Activated T-cell treated with anti-CD3 and anti-CD28 coated beads, Interleukin-2, amount 50 U/mL, for 4 hours (primary cell): Measurements from ENCODE around the gene SGCB. TPM values are rescaled to one million over a fixed set of nuclear protein-coding genes. Genes with fewer than 3 reads are reported as not detected.

Experiments
- ATAC-seq, 2 donors: fragments of 200-7000 bp; cut with Tn5 transposase; one replicate each; pipeline ENCODE4 v1.10.0; 2021
- DNase-seq: peaks from one replicate; pipeline ENCODE4 v3.0.0-alpha.2; 2020
- H3K27me3 Mint-ChIP-seq: one replicate; pipeline ENCODE4 v1.8.0; 2021; ENCODE audit warnings: low read depth, mixed read lengths
- H3K36me3 Mint-ChIP-seq: one replicate; pipeline ENCODE4 v1.8.0; 2022; ENCODE audit warnings: mixed read lengths; ENCODE audit not compliant: insufficient read depth
- H3K4me1 Mint-ChIP-seq: one replicate; pipeline ENCODE4 v1.8.0; 2021; ENCODE audit warnings: low read depth, mixed read lengths
- H3K4me3 Mint-ChIP-seq: one replicate; pipeline ENCODE4 v1.8.0; 2021; ENCODE audit warnings: mild to moderate bottlenecking, moderate library complexity, mixed read lengths
- H3K9me3 Mint-ChIP-seq: one replicate; pipeline ENCODE4 v1.8.0; 2021; ENCODE audit warnings: mixed read lengths
- total RNA-seq, 3 donors: library from RNA; stranded (reverse); gene quantifications; one replicate each; pipeline ENCODE4 v1.2.1, GENCODE V29; 2021

SGCB gene
- total RNA-seq, 3 donors from 2014 or later, result 6.5 to 9.2 (median 9.0) TPM

DNA sequence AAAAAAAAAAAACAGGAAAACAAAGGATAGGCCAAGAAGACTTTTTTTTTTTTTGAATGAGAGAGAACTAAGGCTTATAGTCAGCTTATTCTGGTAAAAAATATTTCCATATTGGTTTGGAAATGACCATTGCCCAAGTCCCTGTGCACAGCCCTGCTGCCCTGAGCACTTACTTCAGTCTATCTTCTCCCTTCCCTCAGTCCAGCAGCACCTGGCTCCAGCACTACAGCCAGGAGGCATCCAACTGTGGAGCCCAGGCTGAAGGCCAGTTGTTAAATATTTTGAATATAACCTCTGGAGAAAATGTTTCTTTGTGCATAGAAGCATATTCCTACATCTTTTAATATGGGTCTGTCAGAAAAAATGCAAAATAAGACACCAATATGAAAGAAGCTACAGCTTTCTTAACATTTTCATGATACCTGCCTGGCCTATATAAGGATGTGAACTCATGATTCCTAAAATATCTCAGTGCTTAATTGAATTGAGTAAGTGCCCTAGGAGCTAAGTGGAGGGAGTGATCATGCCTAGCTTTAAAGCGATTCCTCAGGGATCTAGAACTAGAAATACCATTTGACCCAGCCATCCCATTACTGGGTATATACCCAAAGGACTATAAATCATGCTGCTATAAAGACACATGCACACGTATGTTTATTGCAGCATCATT, 32.4 kb downstream of the SGCB start:
- Mint-ChIP-seq H3K4me3 (no peak overlapping the region), H3K27me3 (no peaks in the 10 kb centered on the region), H3K4me1 (no peaks in the 10 kb centered on the region), H3K36me3 (no peaks in the 10 kb centered on the region), H3K9me3 (no peaks in the 10 kb centered on the region)
- ATAC-seq (no peak), DNase-seq (no peak)

DNA sequence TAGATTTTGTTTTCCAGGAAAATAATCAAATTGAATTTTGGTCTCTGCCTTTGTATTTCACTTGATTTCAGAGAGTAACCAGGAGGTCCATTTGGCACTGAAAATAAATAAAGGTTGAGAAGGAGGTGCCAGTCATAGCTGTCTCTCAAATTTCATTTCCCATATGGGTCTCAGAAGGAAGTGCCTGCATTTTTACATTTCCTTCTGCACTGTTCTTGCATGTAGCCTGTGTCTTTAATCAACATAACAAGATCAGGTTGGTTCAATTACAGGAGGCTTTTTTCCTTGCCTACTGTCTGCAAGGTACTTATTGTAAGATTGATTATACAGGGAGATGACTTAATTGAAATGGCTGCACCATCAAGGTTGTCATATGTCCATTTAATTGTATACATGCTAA, 33.7 kb downstream of the SGCB start:
- DNase-seq (no peak), ATAC-seq (no peak)
- Mint-ChIP-seq H3K4me1 (no peaks in the 10 kb centered on the region), H3K9me3 (no peaks in the 10 kb centered on the region), H3K4me3 (no peak overlapping the region), H3K27me3 (no peaks in the 10 kb centered on the region), H3K36me3 (no peaks in the 10 kb centered on the region)

DNA sequence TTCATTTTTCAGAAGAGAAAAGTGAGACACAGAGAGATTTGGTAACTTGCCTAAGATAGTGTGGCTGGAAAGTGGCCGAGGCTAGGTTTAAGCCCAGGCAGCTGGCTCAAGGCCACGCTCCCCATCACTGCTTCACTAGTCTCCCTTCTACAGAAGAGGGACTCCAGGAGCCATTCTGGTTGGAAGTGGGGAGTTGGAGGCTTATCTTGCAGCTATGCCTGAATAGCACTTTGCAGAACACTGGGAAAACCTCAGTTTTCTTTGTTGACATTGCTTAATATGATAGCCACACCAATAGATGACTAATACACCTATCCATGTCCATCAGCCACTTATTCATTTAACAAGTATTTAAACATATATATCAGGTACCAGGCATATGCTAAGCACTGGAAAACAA, 36.5 kb downstream of the SGCB start:
- no peaks in the 10 kb centered on the region for H3K27me3 Mint-ChIP-seq
- no peak for DNase-seq

DNA sequence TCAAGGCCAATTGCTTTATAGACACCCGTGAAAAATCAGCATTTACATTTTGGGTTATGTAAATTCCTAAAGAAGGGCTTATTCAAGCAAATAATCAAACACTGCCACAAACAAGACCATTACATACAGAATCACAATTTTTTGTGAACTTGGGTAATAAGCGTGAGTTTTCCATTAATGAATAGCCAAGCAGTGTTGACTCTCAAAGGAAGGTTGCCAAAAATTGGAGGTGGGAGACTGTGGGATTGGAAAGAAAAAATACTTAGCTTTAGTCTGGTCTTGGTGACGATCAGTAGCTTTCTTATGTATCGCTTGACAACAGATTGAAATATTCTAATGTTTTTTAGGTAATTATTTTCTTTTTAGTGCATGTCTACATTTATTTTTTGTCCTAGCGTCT, 38.8 kb downstream of the SGCB start:
- Mint-ChIP-seq H3K27me3 (no peaks in the 10 kb centered on the region), H3K4me3 (no peak overlapping the region), H3K4me1 (no peaks in the 10 kb centered on the region), H3K9me3 (no peaks in the 10 kb centered on the region), H3K36me3 (no peaks in the 10 kb centered on the region)
- DNase-seq (no peak), ATAC-seq (no peak)

More for the DNA sequence above, 36.5 kb downstream of the SGCB start:
- H3K9me3 Mint-ChIP-seq, result no peaks in the 10 kb centered on the region
- no peaks in the 10 kb centered on the region for H3K4me1 Mint-ChIP-seq
- no peak for ATAC-seq
- H3K4me3 Mint-ChIP-seq, result no peak overlapping the region
- no peaks in the 10 kb centered on the region for H3K36me3 Mint-ChIP-seq

DNA sequence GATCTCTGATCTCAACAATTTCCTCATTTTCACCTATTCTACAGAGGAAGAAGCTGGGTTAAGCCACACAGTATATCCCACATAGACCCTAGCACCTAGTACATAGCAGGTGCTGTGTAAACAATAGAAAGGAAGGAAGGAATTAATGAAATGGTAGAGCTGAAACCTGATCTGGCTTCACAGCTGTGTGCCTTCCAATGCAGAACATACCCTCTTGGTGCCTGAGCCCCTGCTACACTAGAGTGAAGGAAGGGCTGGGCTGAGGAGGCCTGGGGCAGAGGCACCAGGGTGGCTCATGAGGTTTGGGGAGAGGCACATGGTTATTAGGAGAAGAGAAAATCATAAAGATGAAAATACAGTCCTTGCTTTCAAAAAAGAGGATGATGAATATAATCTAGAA, 39.3 kb downstream of the SGCB start:
- ATAC-seq (no peak), DNase-seq (no peak)
- Mint-ChIP-seq H3K36me3 (no peaks in the 10 kb centered on the region), H3K27me3 (no peaks in the 10 kb centered on the region), H3K4me1 (no peaks in the 10 kb centered on the region), H3K9me3 (no peaks in the 10 kb centered on the region), H3K4me3 (no peak overlapping the region)

DNA sequence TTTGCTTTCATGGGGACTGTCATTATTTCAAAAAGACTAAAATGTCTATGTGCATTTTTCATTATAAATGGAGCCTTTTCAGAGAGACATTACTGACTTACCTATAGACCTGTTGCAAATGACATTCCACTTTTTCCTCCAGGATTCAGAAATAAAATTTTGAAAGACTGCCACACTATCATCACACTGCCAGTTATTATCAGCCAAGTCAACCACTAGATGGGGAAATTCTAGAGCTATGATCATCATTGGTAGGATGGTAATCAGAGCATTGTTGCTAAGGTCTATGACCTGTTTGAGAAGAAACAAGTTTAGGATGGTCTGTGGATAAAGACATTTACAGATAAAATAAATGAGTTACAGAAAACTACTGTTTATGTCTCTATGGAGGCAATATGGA, 40.5 kb downstream of the SGCB start:
- no peak for ATAC-seq
- Mint-ChIP-seq H3K4me3 (no peak overlapping the region), H3K27me3 (no peaks in the 10 kb centered on the region)

DNA sequence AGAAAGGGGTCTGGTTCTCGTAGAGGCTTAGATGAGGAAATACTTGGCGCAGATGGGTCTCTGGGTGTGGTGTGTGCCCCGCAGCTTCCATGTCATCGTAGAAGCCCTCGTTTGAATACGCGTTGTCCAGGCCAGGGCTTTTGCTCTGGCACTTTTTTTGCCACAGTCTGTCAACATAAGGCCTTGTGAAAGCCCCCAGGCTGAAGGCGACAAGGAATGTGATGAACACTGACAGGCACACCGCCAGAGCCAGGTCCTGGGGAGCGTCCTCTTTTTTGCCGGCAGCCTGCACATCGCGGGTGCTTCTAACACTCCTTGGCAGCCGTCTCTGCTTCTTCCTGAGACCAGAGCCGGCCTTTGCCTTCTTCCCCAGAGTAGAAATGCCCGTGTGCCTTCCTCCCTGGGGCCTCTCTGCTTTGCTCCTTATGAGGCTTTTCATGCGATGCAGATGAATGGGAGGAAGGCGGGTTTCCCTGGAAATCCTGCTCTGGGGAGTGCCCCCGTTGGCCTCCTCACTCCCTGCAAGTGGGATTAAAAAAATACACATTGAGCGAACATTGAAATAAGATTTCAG, 42.4 kb downstream of the SGCB start:
- H3K36me3 Mint-ChIP-seq, result no peaks in the 10 kb centered on the region
- ATAC-seq (no peak), DNase-seq (no peak)
- peaks cover under 1% of the 10 kb centered on the region for H3K9me3 Mint-ChIP-seq
- no peaks in the 10 kb centered on the region for H3K4me1 Mint-ChIP-seq
- no peak overlapping the region for H3K4me3 Mint-ChIP-seq
- peaks cover 1% of the 10 kb centered on the region for H3K27me3 Mint-ChIP-seq

More for the DNA sequence above, 40.5 kb downstream of the SGCB start:
- Mint-ChIP-seq H3K36me3 (no peaks in the 10 kb centered on the region), H3K9me3 (no peaks in the 10 kb centered on the region), H3K4me1 (no peaks in the 10 kb centered on the region)
- DNase-seq, result no peak

Other genes starting within 250 kb of the SGCB start
- 10 to 100 TPM; 18.2 to 19.4 (median 18.5) TPM for gene DCUN1D4, start 195.1 kb downstream of the SGCB start, total RNA-seq
- gene LRRC66, start 17.9 kb downstream of the SGCB start, total RNA-seq, result not detected
- gene SPATA18, start 13.0 kb upstream of the SGCB start, total RNA-seq, result under 1 TPM in 1 of 3 donors, not detected in 2; 0.05 TPM